ENCODE data around the gene FAM219B. TPM values are rescaled to one million over a fixed set of nuclear protein-coding genes. Genes with fewer than 3 reads are reported as not detected.

The FAM219B gene
- total RNA-seq, 1 donor from 2014 or later = 36.3 TPM

- DNase-seq (ENCODE audit: low read depth) = no peak
- TF ChIP-seq, protein P1, sequence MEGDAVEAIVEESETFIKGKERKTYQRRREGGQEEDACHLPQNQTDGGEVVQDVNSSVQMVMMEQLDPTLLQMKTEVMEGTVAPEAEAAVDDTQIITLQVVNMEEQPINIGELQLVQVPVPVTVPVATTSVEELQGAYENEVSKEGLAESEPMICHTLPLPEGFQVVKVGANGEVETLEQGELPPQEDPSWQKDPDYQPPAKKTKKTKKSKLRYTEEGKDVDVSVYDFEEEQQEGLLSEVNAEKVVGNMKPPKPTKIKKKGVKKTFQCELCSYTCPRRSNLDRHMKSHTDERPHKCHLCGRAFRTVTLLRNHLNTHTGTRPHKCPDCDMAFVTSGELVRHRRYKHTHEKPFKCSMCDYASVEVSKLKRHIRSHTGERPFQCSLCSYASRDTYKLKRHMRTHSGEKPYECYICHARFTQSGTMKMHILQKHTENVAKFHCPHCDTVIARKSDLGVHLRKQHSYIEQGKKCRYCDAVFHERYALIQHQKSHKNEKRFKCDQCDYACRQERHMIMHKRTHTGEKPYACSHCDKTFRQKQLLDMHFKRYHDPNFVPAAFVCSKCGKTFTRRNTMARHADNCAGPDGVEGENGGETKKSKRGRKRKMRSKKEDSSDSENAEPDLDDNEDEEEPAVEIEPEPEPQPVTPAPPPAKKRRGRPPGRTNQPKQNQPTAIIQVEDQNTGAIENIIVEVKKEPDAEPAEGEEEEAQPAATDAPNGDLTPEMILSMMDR (conservative IDR thresholded peaks at IDR 0.05; ENCODE audit: low read depth, low read length) = no peak
- no peak overlapping the region for H3K4me3 ChIP-seq (ENCODE audit: low read depth, low read length)
Observed at GRCh38 chr15:74867466-74868038, 39.1 kb downstream of the FAM219B start.

GRCh38 chr15:74866090-74866489 is 40.6 kb downstream of the FAM219B start:
- DNase-seq (ENCODE audit: low read depth) = no peak
- TF ChIP-seq, protein P1 (conservative IDR thresholded peaks at IDR 0.05; ENCODE audit: low read depth, low read length) = no peak
- no peak overlapping the region for H3K4me3 ChIP-seq (ENCODE audit: low read depth, low read length)

GRCh38 chr15:74865316-74865715 is 41.3 kb downstream of the FAM219B start:
- DNase-seq (ENCODE audit: low read depth) = no peak

GRCh38 chr15:74864296-74864695 is 42.4 kb downstream of the FAM219B start:
- TF ChIP-seq, protein P1 (conservative IDR thresholded peaks at IDR 0.05; ENCODE audit: low read depth, low read length) = no peak
- no peak overlapping the region for H3K4me3 ChIP-seq (ENCODE audit: low read depth, low read length)
- no peak for DNase-seq (ENCODE audit: low read depth)

More at GRCh38 chr15:74865316-74865715, 41.3 kb downstream of the FAM219B start:
- H3K4me3 ChIP-seq (ENCODE audit: low read depth, low read length) = no peak overlapping the region
- TF ChIP-seq, protein P1 (conservative IDR thresholded peaks at IDR 0.05; ENCODE audit: low read depth, low read length) = no peak

DNA sequence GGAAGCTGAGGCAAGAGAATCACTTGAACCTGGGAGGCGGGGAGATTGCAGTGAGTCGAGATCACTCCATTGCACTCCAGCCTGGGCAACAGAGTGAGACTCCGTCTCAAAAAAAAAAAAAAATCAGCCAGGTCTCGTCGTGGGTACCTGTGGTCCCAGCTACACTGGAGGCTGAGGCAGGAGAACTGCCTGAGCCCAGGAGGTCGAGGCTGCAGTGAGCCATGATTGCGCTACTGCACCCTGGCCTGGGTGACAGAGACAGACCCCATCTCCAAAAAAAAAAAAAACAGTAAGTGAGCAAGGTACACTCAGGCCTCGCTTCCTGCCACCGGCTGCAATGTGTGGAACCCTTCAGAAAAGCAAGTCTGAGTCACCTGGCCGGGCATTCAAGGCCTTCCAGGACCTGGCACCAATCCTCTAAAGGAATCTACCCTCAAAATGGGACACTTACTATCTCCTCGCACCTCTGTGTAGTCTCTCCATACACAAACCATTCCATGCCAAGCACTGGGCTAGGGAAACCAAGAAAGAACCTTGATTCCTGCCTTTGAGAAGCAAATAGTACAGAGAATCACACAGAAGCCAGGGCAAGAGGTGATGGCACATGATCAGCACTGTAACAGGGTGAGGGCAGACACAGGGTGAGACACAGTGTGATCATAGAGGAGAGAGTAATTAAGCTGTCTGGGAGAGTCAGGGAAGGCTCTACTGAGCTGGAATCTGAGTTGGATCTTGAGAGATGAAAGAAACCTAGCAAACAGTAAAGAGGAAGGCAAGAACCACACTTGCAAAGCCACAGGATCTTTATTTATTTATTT is 43.2 kb downstream of the FAM219B start:
- TF ChIP-seq, protein P1 (conservative IDR thresholded peaks at IDR 0.05; ENCODE audit: low read depth, low read length) = no peak

DNA sequence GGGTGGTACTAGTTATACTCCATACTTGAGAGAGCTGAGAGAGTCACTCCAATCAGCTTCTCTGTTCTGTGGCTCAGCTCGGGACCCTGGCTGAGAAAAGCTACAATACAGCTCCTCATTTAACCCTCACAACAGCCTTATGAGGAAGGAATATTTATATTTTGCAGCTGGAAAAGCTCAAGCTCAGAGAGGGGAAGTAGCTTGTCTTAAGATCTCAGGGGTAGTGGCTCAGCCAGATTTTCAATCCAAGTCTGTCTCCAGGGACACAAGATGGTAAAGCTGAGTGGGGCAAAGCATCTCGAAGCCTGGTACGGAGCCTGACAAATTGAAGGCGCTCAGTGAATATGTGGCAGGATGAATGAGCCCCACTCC is 48.3 kb downstream of the FAM219B start:
- TF ChIP-seq, protein P1 (conservative IDR thresholded peaks at IDR 0.05; ENCODE audit: low read depth, low read length) = no peak

More for the DNA sequence above, 43.2 kb downstream of the FAM219B start:
- no peak overlapping the region for H3K4me3 ChIP-seq (ENCODE audit: low read depth, low read length)
- peak; percentile 71 for DNase-seq (ENCODE audit: low read depth)

More for the DNA sequence above, 48.3 kb downstream of the FAM219B start:
- no peak overlapping the region for H3K4me3 ChIP-seq (ENCODE audit: low read depth, low read length)
- DNase-seq (ENCODE audit: low read depth) = no peak

Data from epithelial cell of proximal tubule (primary cell).